ENCODE data around the gene JUND.

JUND gene

DNA sequence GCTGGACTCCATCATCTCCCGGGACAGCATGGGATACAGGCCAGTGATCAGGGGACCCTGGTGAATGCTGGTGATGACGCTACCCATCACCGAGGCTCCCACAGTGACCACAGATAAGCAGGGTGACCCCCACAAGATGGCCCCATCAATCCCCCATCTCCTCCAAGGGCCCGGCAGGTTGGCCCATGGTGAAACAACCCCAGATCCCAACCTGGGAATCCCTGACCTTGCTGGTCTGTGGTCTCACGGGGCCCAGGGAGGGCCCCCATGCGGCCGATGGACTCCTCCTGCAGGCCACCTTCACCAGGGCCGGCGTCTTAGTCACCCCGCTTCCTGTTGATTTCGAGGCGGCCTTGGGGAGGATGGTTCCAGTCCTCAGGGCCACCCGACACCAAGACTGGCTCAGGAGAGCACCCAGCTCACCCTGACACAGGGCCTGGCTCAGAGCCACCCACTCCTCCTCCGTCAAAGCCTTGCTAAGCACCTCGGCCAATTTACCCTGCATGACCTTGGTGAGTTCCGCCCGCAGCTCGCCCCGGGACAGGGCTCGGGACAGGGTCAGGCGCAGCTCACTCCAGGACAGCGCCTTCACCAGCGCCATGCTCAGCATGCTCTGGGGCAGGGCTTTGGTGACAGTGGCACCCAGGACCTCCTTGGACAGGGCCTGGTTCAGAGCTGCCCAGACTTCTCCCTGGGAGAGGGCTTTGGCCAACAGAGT is 17.1 kb downstream of the JUND start:
- no peak for TF ChIP-seq EGR1 (IDR thresholded peaks at IDR 0.05)
- no peak for TF ChIP-seq CREB1 (IDR thresholded peaks at IDR 0.05; ENCODE audit: low read depth)
- no peak for TF ChIP-seq FOXM1 (IDR thresholded peaks at IDR 0.05; ENCODE audit: borderline replicate concordance, low read depth)
- no peak for TF ChIP-seq NFIC (IDR thresholded peaks at IDR 0.05)
- no peak for TF ChIP-seq TAF1 (IDR thresholded peaks at IDR 0.05; ENCODE audit: low read depth)
- TF ChIP-seq TEAD4 (IDR thresholded peaks at IDR 0.05), result no peak
- TF ChIP-seq, protein P1, sequence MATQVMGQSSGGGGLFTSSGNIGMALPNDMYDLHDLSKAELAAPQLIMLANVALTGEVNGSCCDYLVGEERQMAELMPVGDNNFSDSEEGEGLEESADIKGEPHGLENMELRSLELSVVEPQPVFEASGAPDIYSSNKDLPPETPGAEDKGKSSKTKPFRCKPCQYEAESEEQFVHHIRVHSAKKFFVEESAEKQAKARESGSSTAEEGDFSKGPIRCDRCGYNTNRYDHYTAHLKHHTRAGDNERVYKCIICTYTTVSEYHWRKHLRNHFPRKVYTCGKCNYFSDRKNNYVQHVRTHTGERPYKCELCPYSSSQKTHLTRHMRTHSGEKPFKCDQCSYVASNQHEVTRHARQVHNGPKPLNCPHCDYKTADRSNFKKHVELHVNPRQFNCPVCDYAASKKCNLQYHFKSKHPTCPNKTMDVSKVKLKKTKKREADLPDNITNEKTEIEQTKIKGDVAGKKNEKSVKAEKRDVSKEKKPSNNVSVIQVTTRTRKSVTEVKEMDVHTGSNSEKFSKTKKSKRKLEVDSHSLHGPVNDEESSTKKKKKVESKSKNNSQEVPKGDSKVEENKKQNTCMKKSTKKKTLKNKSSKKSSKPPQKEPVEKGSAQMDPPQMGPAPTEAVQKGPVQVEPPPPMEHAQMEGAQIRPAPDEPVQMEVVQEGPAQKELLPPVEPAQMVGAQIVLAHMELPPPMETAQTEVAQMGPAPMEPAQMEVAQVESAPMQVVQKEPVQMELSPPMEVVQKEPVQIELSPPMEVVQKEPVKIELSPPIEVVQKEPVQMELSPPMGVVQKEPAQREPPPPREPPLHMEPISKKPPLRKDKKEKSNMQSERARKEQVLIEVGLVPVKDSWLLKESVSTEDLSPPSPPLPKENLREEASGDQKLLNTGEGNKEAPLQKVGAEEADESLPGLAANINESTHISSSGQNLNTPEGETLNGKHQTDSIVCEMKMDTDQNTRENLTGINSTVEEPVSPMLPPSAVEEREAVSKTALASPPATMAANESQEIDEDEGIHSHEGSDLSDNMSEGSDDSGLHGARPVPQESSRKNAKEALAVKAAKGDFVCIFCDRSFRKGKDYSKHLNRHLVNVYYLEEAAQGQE (IDR thresholded peaks at IDR 0.05; ENCODE audit: low read depth), result no peak
- no peak for TF ChIP-seq ZBTB7A (IDR thresholded peaks at IDR 0.05; ENCODE audit: low read depth)
- TF ChIP-seq, protein P2, sequence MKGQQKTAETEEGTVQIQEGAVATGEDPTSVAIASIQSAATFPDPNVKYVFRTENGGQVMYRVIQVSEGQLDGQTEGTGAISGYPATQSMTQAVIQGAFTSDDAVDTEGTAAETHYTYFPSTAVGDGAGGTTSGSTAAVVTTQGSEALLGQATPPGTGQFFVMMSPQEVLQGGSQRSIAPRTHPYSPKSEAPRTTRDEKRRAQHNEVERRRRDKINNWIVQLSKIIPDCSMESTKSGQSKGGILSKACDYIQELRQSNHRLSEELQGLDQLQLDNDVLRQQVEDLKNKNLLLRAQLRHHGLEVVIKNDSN (IDR thresholded peaks at IDR 0.05), result no peak
- no peak for TF ChIP-seq EP300 (IDR thresholded peaks at IDR 0.05; ENCODE audit: borderline replicate concordance)
- no peak for TF ChIP-seq CEBPB (IDR thresholded peaks at IDR 0.05)
- TF ChIP-seq, protein P3, sequence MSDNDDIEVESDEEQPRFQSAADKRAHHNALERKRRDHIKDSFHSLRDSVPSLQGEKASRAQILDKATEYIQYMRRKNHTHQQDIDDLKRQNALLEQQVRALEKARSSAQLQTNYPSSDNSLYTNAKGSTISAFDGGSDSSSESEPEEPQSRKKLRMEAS (IDR thresholded peaks at IDR 0.05), result no peak
- no peak for TF ChIP-seq RAD21 (IDR thresholded peaks at IDR 0.05; ENCODE audit: low read depth)

DNA sequence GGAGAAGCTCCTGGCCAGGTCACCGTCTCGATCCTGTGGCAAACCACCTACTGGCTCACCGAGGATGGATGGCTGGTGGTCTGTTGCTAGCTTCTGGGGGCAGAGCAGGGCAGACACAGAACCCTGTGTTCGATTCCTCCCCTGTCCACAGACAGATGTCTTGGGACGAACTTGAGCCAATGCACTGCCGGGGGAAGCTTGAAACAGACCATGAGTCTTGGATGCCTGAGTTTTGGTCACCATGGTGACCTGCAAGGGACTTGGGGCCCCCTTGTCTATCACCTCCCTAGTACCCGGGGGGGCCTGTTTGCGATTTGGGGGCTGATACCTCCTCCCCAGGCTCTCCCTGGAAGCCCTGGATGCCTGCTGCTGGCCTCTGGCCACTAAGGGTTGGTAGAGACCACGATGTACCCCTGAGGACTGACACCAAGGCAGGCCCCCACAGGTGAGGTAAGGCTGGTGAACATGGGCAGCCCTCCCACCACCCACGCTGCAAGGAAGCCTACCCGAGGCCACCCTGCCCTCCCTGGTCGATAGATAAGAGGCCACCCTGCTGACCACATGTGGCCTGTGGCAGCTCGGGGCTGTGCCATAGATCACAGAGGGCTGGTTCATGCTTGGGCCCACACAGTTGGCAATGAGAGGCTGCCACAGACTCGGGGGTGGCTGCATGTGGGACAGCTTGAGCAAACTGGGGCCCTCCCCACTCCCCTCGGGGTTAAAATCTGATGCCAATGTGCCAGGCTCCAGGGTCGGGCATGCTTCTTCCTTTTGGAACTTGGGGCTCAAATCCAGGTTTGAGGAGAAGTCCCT is 17.9 kb downstream of the JUND start:
- TF ChIP-seq NFIC (IDR thresholded peaks at IDR 0.05), result no peak
- TF ChIP-seq, protein P1 (IDR thresholded peaks at IDR 0.05; ENCODE audit: low read depth), result no peak
- no peak for TF ChIP-seq TCF12 (IDR thresholded peaks at IDR 0.05; ENCODE audit: low read depth)
- TF ChIP-seq TAF1 (IDR thresholded peaks at IDR 0.05; ENCODE audit: low read depth), result no peak
- TF ChIP-seq TEAD4 (IDR thresholded peaks at IDR 0.05), result no peak
- TF ChIP-seq EP300 (IDR thresholded peaks at IDR 0.05; ENCODE audit: borderline replicate concordance), result no peak
- TF ChIP-seq, protein P2 (IDR thresholded peaks at IDR 0.05), result no peak
- TF ChIP-seq EGR1 (IDR thresholded peaks at IDR 0.05), result no peak
- TF ChIP-seq, protein P3 (IDR thresholded peaks at IDR 0.05), result no peak
- TF ChIP-seq CEBPB (IDR thresholded peaks at IDR 0.05), result no peak
- no peak for TF ChIP-seq YY1 (IDR thresholded peaks at IDR 0.05; ENCODE audit: low read depth)
- TF ChIP-seq ZBTB7A (IDR thresholded peaks at IDR 0.05; ENCODE audit: low read depth), result no peak
- TF ChIP-seq CREB1 (IDR thresholded peaks at IDR 0.05; ENCODE audit: low read depth), result no peak
- no peak for TF ChIP-seq RAD21 (IDR thresholded peaks at IDR 0.05; ENCODE audit: low read depth)
- no peak for TF ChIP-seq FOXM1 (IDR thresholded peaks at IDR 0.05; ENCODE audit: borderline replicate concordance, low read depth)

DNA sequence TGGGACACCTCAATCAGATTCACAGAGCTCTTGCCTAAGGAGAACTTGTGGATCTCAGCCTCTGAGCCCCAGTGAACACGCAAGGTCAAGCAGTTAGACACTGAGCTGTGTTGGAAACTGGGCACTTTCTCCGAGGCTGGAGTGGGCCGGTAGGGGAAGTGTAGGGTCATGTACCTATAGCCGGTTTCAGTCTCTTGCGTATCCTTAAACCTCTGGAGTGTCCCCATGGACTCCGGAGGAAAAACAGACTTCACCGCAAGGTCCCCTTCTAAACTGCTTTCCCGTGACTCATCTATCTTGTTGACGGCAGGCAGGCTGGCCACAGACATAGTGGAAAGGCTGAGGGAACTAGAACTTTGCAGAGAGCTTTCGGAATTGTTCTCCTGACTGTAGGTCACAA is 18.5 kb downstream of the JUND start:
- TF ChIP-seq, protein P3 (IDR thresholded peaks at IDR 0.05), result no peak
- TF ChIP-seq CREB1 (IDR thresholded peaks at IDR 0.05; ENCODE audit: low read depth) (no peak), TCF12 (IDR thresholded peaks at IDR 0.05; ENCODE audit: low read depth) (no peak), TEAD4 (IDR thresholded peaks at IDR 0.05) (no peak), FOXM1 (IDR thresholded peaks at IDR 0.05; ENCODE audit: borderline replicate concordance, low read depth) (no peak), EGR1 (IDR thresholded peaks at IDR 0.05) (no peak), RAD21 (IDR thresholded peaks at IDR 0.05; ENCODE audit: low read depth) (no peak), EP300 (IDR thresholded peaks at IDR 0.05; ENCODE audit: borderline replicate concordance) (no peak), NFIC (IDR thresholded peaks at IDR 0.05) (no peak)
- TF ChIP-seq, protein P1 (IDR thresholded peaks at IDR 0.05; ENCODE audit: low read depth), result no peak
